K562 treated with DMSO at 1 percent for 24 hours (cell line): ENCODE data around the gene RMRP. TPM values are rescaled to one million over a fixed set of nuclear protein-coding genes. Genes with fewer than 3 reads are reported as not detected.

Experiments
- total RNA-seq: library from RNA; unstranded; fragments of 300-600 nt; gene quantifications from 2 replicates; pipeline ENCODE4 v1.2.3, GENCODE V29; 2022; ENCODE audit warnings: low read depth; ENCODE audit not compliant: insufficient read depth

RMRP gene
- not detected in 2 replicates for total RNA-seq

GRCh38 chr9:35657546-35658136 is at the start of gene RMRP:
TSS of gene RMRP (minus strand) at chr9:35658019.

GRCh38 chr9:35689542-35690293 is 31.9 kb upstream of the RMRP start, which contains the start of gene TPM2:
TSS of gene TPM2 (minus strand) at chr9:35689925. CDS start at chr9:35689817, 108 bp downstream.

GRCh38 chr9:35673132-35674024 is 15.6 kb upstream of the RMRP start, which contains the start of gene CA9:
TSS of gene CA9 (plus strand) at chr9:35673928. CDS start at chr9:35673960, 32 bp downstream.

GRCh38 chr9:35664531-35665470 is 7.0 kb upstream of the RMRP start, which contains the start of gene ARHGEF39:
TSS of gene ARHGEF39 (minus strand) at chr9:35665195. CDS start at chr9:35665169, 26 bp downstream.

GRCh38 chr9:35658137-35658967 is 533 bp upstream of the RMRP start, which contains the start of gene CCDC107:
TSS of gene CCDC107 (plus strand) at chr9:35658292. CDS start at chr9:35658380, 88 bp downstream.

GRCh38 chr9:35650341-35651158 is 7.3 kb downstream of the RMRP start, which contains the start of gene SIT1:
TSS of gene SIT1 (minus strand) at chr9:35650931. CDS start at chr9:35650853, 78 bp downstream.

GRCh38 chr9:35618325-35618727 is 39.5 kb downstream of the RMRP start, which contains the start of gene CD72:
TSS of gene CD72 (minus strand) at chr9:35618413. CDS start at chr9:35618303, 110 bp downstream.

Other genes starting within 250 kb of the RMRP start
- 8.8 and 9.0 TPM in 2 replicates for gene RUSC2, start 167.9 kb downstream of the RMRP start, total RNA-seq
- 20.9 and 22.7 TPM in 2 replicates for gene TESK1, start 52.8 kb downstream of the RMRP start, total RNA-seq
- gene CD72, start 39.6 kb downstream of the RMRP start, total RNA-seq: 1.6 TPM in 1 of 2 replicates, not detected in the other
- gene SIT1, start 7.1 kb downstream of the RMRP start, total RNA-seq: not detected in 2 replicates
- 15.5 and 17.2 TPM in 2 replicates for gene CCDC107, start 273 bp upstream of the RMRP start, total RNA-seq
- 13.1 and 14.4 TPM in 2 replicates for gene ARHGEF39, start 7.2 kb upstream of the RMRP start, total RNA-seq
- gene CA9, start 15.9 kb upstream of the RMRP start, total RNA-seq: 1.00 and 1.4 TPM in 2 replicates
- gene TPM2, start 31.9 kb upstream of the RMRP start, total RNA-seq: 3.6 and 3.9 TPM in 2 replicates
- gene TLN1, start 74.2 kb upstream of the RMRP start, total RNA-seq: 148 and 181 TPM in 2 replicates
- 38.0 and 39.4 TPM in 2 replicates for gene CREB3, start 74.6 kb upstream of the RMRP start, total RNA-seq
- gene GBA2, start 91.2 kb upstream of the RMRP start, total RNA-seq: 54.5 and 57.4 TPM in 2 replicates
- gene RGP1, start 91.3 kb upstream of the RMRP start, total RNA-seq: 12.6 and 13.9 TPM in 2 replicates
- gene MSMP, start 96.3 kb upstream of the RMRP start, total RNA-seq: not detected in 2 replicates
- 3.9 TPM in 2 replicates for gene NPR2, start 133.6 kb upstream of the RMRP start, total RNA-seq
- gene SPAG8, start 154.2 kb upstream of the RMRP start, total RNA-seq: not detected in 2 replicates
- 101 and 102 TPM in 2 replicates for gene HINT2, start 157.0 kb upstream of the RMRP start, total RNA-seq
- not detected in 2 replicates for gene FAM221B, start 170.7 kb upstream of the RMRP start, total RNA-seq
- gene TMEM8B, start 171.2 kb upstream of the RMRP start, total RNA-seq: 7.2 and 8.5 TPM in 2 replicates
- gene OR13J1, start 212.4 kb upstream of the RMRP start, total RNA-seq: not detected in 2 replicates
- not detected in 2 replicates for gene HRCT1, start 248.2 kb upstream of the RMRP start, total RNA-seq